Measurements from ENCODE around the gene CHAF1A. TPM values are rescaled to one million over a fixed set of nuclear protein-coding genes. Genes with fewer than 3 reads are reported as not detected.

The CHAF1A gene
- total and polyA plus RNA-seq, 2 donors (not counting 1 experiment from before 2014, with no cell fraction given) = 5.9 TPM

GRCh38 chr19:4365341-4365740, 37.1 kb upstream of the CHAF1A start:
- Histone ChIP-seq H3K9ac (ENCODE audit: insufficient read depth, low read length) (no peak overlapping the region), H3K27me3 (ENCODE audit: control insufficient read depth, insufficient read depth, low read length) (no peaks in the 10 kb centered on the region), H3K36me3 (ENCODE audit: control insufficient read depth, insufficient read depth, low read length) (peaks cover 51% of the 10 kb centered on the region), H3K4me2 (ENCODE audit: extremely low read depth, insufficient read depth, low read length) (no peak overlapping the region), H3K9me3 (ENCODE audit: control insufficient read depth, insufficient read depth, low read depth, low read length) (no peaks in the 10 kb centered on the region), H2AFZ (ENCODE audit: low read length) (no peak overlapping the region), H3K27ac (ENCODE audit: insufficient read depth, low read length) (no peak overlapping the region), H3K79me2 (ENCODE audit: control insufficient read depth, insufficient read depth, low read length) (peaks cover 38% of the 10 kb centered on the region), H3K4me3 (replicated peaks in 1 of 4; ENCODE audit: control extremely low read depth in 1 of 4, insufficient read depth in 1 of 4, low read depth in 3 of 4, low read length in 4 of 4) (no peak overlapping the region), H3K4me1 (ENCODE audit: control insufficient read depth, extremely low read depth, insufficient read depth, low read length) (peaks cover 10% of the 10 kb centered on the region), H4K20me1 (ENCODE audit: control insufficient read depth, extremely low read depth, insufficient read depth, low read length) (no peaks in the 10 kb centered on the region)
- DNase-seq (ENCODE audit: low read depth in 2 of 2) = no peak
- TF ChIP-seq CTCF (conservative IDR thresholded peaks at IDR 0.05 in 1 of 2, IDR thresholded peaks at IDR 0.05 in 1 of 2; ENCODE audit: low read depth in 1 of 2, low read length in 2 of 2) (no peak), EZH2 (IDR thresholded peaks at IDR 0.05; ENCODE audit: low read length, missing control alignments) (no peak)

GRCh38 chr19:4365791-4366665, 36.4 kb upstream of the CHAF1A start:
- Histone ChIP-seq H3K36me3 (ENCODE audit: control insufficient read depth, insufficient read depth, low read length) (peaks cover 46% of the 10 kb centered on the region), H3K4me3 (replicated peaks in 1 of 4; ENCODE audit: control extremely low read depth in 1 of 4, insufficient read depth in 1 of 4, low read depth in 3 of 4, low read length in 4 of 4) (no peak overlapping the region), H3K4me1 (ENCODE audit: control insufficient read depth, extremely low read depth, insufficient read depth, low read length) (peaks cover 10% of the 10 kb centered on the region), H3K9ac (ENCODE audit: insufficient read depth, low read length) (no peak overlapping the region), H3K79me2 (ENCODE audit: control insufficient read depth, insufficient read depth, low read length) (peaks cover 45% of the 10 kb centered on the region), H2AFZ (ENCODE audit: low read length) (no peak overlapping the region), H3K27ac (ENCODE audit: insufficient read depth, low read length) (no peak overlapping the region), H3K9me3 (ENCODE audit: control insufficient read depth, insufficient read depth, low read depth, low read length) (no peaks in the 10 kb centered on the region), H3K27me3 (ENCODE audit: control insufficient read depth, insufficient read depth, low read length) (no peaks in the 10 kb centered on the region), H4K20me1 (ENCODE audit: control insufficient read depth, extremely low read depth, insufficient read depth, low read length) (no peaks in the 10 kb centered on the region), H3K4me2 (ENCODE audit: extremely low read depth, insufficient read depth, low read length) (no peak overlapping the region)
- DNase-seq (ENCODE audit: low read depth in 2 of 2) = no peak
- no peak for TF ChIP-seq EZH2 (IDR thresholded peaks at IDR 0.05; ENCODE audit: low read length, missing control alignments)
- TF ChIP-seq CTCF (conservative IDR thresholded peaks at IDR 0.05 in 1 of 2, IDR thresholded peaks at IDR 0.05 in 1 of 2; ENCODE audit: low read depth in 1 of 2, low read length in 2 of 2) = no peak

GRCh38 chr19:4366666-4367335, 35.6 kb upstream of the CHAF1A start:
- peaks cover 52% of the 10 kb centered on the region for H3K79me2 ChIP-seq (ENCODE audit: control insufficient read depth, insufficient read depth, low read length)
- H3K36me3 ChIP-seq (ENCODE audit: control insufficient read depth, insufficient read depth, low read length) = peaks cover 46% of the 10 kb centered on the region
- H4K20me1 ChIP-seq (ENCODE audit: control insufficient read depth, extremely low read depth, insufficient read depth, low read length) = no peaks in the 10 kb centered on the region

More at GRCh38 chr19:4366666-4367335, 35.6 kb upstream of the CHAF1A start:
- Histone ChIP-seq H3K9ac (ENCODE audit: insufficient read depth, low read length) (no peak overlapping the region), H3K27me3 (ENCODE audit: control insufficient read depth, insufficient read depth, low read length) (no peaks in the 10 kb centered on the region), H3K27ac (ENCODE audit: insufficient read depth, low read length) (no peak overlapping the region), H3K4me3 (replicated peaks in 1 of 4; ENCODE audit: control extremely low read depth in 1 of 4, insufficient read depth in 1 of 4, low read depth in 3 of 4, low read length in 4 of 4) (no peak overlapping the region), H3K4me2 (ENCODE audit: extremely low read depth, insufficient read depth, low read length) (no peak overlapping the region), H3K4me1 (ENCODE audit: control insufficient read depth, extremely low read depth, insufficient read depth, low read length) (peaks cover 10% of the 10 kb centered on the region), H3K9me3 (ENCODE audit: control insufficient read depth, insufficient read depth, low read depth, low read length) (no peaks in the 10 kb centered on the region), H2AFZ (ENCODE audit: low read length) (no peak overlapping the region)
- TF ChIP-seq EZH2 (IDR thresholded peaks at IDR 0.05; ENCODE audit: low read length, missing control alignments) (no peak), CTCF (conservative IDR thresholded peaks at IDR 0.05 in 1 of 2, IDR thresholded peaks at IDR 0.05 in 1 of 2; ENCODE audit: low read depth in 1 of 2, low read length in 2 of 2) (no peak)
- no peak for DNase-seq (ENCODE audit: low read depth in 2 of 2)
